ENCODE results near the gene TBCD. TPM values are rescaled to one million over a fixed set of nuclear protein-coding genes. Genes with fewer than 3 reads are reported as not detected.

TBCD gene
- polyA plus RNA-seq, 3 donors = 68.4 to 88.6 (median 83.1) TPM

DNA sequence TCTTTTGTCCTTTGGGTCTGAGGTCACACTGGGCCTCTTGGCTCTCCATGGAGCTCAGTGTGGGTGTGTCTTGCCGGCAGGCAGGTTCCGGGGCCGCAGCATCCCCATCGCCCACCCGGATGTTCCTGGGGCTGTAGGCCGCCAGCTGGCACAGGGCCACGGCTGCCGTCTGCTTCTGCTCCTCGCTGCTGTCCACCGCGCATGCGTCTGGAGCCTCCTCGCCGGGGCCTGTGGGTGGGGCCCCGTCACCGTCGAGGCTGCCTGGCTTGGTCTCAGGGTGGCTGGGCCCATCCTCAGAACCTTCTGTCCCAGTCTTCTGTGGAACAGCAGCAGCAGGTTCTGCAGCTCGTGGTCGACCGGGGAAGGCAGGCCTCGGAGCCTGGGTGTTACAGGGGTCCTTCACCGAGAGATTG lies 78.4 kb downstream of the TBCD start:
- no peak for DNase-seq

DNA sequence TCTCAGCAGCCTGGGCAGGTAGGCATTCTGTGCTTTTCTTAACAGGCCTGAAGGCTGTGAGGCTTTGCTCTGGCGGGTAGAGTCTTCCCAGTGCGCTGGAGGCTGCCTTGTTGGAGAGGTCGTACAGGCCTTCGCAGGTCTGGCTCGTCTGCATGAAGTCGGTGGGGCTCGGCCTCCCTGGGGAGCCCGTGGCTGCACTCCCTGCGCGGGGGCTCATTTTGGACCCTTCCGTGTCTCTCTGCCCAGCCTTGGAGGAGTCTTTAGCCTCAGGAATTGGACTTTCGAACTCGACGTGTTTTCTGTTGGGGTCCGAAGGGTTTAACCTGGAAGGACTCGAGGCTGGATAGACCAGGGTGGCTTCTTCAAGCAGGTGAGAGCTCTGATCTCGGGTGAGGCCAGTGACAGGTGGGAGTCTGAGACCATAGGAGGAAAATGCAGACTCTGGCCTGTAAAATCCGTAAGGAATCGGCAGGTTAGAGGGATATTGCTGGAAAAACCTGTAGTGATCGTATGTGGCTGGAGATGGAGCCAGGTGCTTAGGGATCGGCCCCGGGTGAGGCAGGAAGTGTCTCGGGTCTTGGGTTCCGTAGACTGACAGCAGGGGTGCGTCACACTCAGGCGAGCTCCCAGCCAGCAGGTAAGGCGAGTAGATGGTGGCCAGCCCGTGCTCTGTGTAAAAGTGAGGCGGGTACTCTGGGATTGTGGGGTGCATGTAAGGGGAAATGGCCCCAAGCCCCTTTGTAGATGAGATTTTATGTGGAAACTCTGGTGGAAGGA lies 79.4 kb downstream of the TBCD start:
- no peak for DNase-seq

DNA sequence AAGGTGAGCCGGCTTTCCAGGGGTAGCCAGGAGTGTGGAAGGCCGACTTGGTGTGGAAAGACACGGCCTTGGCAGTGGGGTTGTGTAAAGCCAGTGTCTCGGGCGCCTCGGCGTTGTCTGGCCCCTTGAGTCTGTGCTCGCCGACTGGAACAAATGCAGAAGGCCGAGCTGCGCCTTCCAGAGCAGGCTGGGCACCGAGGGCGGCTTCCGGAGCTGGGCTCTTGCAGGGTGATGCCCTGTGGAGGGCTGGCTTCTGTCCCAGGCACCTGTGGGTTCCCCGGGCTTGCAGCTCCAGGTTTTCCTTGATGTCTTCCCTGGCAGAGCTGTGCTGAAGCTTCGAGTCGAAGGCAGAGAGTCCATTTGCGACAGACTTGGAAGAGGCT lies 79.9 kb downstream of the TBCD start:
- no peak for DNase-seq

DNA sequence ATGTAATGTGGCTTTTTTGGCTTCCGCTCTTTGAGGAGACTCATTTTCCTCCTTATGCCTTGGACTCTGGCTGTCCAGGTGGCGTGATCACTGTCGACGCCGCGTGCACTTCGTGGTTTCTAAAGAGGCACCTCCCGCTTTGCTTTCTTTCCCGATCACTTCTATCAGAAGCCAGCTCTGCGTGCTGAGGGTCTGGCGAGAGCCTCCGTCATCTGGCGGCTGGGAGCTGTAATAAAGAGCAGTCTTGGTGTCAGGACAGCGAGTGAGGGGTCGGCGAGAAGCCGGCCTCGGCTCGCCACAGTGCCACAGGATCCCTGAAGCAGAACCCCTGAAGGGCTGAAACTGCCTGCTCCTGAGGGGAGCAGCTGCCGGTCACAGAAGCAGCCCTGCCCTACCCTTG lies 80.5 kb downstream of the TBCD start:
- DNase-seq = no peak

DNA sequence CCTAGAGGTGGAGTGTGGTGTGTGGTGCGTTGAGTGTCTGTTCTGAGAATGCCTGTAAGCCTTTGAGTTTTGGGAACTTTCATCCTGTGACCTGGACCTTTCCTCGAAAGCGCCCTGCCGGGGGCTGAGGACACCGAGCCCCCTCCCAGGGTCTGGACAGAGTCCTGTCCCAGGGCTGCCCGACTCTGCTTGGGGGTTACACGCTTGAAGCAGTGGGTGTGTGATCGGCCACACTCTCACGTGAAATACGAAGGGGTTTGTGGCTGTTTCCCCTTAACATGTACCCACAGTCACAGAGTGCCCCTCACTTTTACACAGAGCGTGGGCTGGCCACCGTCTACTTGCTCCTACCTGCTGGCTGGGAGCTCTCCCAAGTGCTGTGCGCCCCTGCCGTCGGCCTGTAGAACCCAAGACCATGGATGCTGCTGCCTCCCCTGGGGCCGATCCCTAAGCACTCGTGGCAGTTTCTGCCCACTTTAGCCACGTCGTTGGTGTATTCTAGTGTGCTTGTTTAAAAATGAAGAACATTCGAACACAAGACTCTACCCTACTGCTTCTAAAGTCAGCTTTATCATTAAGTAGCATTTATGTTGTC lies 81.1 kb downstream of the TBCD start:
- DNase-seq = no peak

DNA sequence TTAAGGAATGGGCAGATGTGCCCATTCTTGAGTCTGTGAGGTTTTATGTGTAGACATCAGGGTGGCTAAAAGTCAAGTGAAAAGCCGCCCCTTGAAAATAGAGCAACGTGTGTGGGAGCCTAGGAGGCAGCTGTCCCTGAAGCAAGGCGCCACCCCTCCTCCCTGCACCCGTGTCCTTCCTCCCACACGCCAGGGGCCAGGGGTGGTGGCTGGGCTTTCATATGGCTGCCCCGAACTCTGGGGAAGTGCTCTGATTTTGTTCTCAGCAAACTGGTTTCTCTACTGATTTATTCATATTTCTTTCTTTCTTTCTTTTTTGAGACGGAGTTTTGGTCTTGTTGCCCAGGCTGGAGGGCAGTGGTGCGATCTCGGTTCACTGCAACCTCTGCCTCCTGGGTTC lies 83.3 kb downstream of the TBCD start:
- no peak for DNase-seq

DNA sequence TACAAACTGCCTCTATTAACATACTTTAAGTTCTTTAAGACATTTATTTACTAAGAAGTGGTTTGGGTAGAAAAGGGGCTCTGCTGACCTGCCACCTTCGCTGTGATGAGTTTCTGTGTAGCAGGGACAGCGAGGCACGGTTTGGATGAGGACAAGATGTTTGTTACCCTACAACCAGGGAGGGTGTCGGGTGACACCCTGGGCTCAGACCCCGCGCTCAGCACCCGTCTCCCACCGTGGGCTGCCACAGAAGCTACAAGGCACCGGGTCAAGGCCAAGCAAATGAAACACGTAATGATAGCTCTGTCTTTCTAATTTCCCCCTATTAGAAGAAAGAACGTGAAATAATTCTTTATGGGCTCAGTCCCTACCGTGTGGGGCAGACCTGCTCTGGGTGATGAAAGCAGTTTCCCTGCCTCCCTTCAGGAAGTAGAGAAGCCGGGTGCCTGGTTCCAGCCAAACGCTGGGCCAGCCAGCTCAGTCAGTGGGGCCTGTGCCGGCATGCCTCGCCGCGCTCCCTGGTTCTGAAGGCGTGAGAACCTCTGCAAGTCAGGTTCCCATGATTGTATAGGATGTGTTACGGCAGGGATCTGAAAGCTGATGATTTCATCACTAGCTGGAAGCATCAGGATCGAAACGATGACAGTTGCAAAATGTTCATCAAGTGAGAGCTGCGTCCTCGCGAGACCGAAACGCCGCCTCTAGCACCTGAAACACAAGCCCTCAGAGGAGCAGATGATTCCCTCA lies 84.1 kb downstream of the TBCD start:
- DNase-seq = no peak

DNA sequence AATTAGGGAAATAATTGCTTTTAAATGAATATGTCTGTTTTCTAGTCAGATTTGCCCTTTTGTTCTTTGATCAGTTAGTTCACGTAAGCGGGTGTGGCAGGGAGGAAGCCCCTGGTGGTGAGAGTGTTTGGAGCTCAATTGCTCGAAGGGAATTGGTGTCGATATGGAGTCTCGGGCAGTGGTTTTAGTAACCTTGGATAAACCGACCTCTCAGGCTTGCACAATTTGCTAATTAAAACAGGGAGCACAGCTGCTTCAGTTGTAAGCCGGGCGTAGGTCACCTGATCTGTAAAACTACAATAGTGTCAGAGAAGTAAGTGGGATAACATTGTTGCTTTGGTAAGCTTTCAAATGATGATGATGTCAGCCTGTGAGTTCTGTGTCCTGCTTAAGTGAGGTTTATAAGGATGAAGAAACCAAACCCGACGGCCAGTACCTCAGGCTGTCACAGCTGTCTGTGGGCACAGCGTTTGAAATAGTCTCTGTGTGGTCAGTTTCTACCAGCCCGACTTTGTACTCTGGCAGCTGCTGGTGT lies 85.0 kb downstream of the TBCD start:
- DNase-seq = no peak

DNA sequence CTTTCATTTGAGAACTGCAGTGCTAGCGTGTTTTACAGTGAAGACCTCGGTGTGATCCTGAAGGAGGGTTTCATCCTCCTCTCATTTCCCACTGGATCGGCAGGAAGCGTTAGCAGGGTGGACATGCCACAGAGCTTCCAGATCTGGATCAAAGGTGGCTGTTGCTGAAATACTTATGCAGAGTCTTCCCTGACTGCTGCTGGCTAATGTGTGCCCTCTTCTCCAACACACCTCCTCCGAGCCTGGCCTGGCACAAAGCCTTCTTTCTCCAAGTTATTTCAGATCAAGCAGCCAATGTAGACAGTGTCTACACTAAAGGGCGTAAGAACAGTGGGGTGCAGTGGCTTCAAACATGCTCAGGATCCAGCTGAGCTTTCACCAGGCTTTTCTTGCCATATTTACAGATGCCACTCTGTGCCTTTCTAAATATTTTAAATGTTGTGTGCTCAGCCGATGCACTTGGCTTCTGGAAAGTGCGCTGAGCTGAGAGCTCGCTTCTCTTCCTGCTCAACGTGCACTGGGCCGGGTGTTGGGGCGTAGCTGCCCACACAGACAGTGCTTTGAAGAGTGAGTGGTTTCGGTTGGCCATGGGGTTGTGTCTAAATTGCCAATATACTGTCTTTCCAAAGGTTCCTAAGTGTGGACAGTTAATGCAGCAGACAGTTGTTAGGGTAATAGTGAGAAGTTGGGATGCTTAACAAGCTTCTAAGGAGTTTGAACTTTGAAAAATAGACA lies 85.9 kb downstream of the TBCD start:
- DNase-seq = no peak

DNA sequence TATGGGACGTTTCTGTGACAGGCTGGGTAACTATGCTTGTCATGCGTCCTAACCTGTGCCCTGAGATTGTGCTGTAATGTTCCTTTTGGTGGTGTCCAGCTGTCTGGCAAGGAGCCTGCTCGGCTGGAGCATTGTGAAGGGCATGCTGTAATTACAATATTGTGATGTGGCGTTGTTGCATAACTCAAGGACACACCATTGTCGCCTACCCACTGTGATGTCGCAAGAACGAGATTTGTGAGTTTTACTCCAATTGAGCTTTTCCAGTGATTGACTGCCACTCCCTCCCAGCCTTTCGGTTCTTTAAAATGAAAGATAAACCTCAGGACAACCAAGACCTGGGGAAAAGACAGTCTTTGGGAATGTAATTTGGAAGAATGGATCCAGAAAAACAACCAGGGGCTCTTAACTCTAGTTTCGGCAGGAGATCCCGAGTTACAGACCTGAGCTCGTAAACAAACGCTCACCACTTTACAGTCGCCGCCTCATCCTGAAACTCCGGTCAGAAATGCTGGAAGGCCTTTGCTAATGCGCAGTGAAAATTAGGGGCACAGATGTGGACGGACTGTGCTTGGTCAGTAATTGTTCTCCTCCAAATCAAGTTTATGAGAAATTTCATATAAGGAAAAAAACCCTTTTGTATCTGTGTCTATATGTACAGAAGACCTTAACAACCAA lies 86.7 kb downstream of the TBCD start:
- no peak for DNase-seq

DNA sequence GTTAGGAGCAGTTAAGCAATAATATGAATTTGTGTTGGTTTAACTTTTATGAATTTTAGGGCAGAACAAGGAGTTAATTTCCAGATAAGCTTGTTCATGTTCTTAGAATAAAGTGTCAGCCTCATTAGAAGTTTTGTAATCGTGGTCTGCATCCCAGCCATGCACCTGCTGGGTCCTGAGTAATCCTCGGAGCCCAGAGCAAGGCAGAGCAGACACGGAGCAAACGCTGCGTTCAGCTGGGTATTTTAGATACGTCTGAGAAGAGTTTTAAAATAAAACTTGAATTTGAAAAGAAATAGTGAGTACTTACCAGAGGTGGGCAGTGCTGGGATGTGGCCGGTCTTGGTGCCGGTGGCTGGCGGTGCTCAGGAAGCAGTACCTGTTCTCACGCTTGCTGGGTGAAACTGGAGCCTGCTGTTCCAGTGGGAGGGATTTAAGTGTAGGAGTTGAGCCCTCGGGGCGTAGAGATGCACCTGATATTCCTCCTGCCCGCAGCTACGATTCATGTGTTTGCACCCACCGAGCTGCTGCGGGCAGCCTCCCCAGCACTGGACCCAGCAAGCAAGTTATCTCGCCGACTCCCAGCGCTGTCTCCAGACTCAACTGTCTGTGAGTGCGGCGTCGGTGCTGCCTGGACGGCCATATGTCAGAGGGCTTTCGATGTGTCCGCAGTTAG lies 87.9 kb downstream of the TBCD start, which contains the start of gene ZNF750:
ZNF750 (minus strand) TSS at position 406 of the 676 bp plus-strand sequence. CDS start 7,568 bp downstream, outside the sequence.
- DNase-seq = no peak

DNA sequence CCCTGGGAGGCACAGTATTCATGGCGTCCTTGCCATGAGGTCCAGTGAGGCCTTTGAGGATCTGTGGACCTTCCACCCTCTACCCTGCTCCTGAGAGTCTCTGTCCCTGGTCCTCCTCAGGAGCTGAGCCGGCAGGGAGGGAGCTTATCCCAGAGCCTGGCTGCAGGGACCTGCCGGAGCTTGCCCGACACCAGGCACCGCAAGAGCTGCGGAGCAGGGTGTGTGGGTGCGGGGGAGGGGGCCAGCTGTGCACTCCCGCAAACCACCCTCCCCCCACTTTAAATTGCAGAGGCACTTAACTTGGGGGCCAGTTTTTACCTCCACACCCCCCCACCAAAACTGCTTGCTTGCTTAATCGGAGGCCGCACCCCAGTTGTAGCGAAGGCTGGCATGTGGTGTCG lies 88.6 kb downstream of the TBCD start:
- no peak for DNase-seq

DNA sequence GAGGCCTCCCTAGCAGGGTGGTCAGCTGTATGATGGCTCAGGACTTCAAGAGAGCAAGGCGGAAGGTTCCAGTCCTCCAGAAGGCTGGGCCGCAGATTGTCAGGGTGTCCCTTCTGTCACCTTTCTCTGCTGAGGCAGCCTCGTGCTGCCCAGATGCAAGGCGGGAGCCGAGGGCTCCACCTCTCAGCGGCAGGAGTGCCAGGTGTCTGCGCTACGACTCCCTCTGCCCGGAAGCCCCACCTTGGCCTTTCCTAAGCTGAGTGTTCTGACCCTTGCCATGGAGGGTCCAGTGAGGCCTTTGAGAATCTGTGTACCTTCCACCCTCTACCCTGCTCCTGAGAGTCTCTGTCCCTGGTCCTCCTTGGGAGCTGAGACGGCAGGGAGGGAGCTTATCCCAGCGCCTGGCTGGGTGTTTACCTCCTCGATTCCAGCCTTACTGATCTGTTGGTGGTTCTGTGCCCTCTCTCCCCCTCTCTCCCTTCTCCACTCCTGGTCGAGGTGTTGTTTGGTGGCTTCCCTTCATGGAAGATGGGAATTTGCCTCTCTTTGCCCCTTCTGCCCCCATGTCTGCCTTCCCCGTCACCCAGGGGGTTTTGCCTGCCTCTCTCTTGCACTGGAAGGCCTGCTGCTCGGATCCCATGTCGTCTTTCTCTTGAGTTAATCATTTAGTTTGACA lies 90.2 kb downstream of the TBCD start:
- DNase-seq = no peak

DNA sequence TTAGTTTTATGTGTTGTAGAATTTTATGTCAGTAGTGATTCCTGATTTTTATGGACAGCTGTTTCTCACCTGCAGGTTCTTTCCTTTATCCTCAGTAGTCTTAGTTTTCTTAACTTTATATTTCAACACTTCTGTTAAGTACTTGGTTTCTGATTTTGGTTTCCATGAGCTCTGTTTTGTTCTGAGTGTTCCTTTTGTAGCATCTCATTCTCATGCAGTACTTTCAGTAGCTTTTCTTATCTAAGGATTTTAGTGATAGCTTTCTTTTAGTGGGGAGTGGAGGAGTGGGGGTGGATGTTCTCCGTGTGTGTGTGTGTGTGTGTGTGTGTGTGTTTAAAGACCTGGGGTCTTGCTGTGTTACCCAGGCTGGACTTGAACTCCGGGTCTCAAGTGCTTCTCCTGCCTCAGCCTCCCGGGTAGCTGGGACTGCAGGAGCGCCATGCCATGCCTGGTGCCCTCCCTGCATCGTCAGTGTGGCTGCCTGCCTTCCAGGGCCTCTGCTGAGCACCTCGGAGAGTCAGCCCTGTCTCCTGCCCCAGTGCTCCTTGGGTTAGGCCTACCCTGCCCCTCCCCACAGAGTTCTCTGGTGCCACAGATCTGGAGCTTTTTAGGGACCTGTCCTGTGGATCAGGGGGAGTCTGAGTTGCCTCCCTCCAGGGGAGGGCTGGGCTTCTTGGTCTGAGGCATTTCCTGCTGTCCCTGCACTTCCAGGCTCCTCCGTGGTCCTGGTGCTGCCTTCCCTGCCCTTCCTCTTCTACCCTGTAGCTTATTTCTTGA lies 92.2 kb downstream of the TBCD start:
- no peak for DNase-seq

DNA sequence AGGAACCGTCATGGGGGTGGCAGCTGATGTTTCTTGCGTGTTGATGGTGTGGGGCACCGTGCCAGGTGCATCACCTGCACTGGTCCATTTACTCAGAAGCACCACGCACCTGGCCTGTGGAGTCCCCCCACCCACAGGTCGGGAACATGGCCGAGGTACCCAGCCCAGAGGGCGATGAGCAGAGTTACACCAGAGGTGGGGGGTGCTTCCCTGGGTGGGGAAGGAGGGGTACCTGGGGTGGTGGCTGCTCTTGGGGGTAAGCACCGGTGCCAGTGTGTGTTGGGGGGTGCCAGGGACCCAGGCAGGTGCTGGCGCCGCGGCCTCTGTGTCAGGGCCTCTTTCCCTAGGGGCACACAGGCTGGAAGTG lies 92.9 kb downstream of the TBCD start:
- no peak for DNase-seq

DNA sequence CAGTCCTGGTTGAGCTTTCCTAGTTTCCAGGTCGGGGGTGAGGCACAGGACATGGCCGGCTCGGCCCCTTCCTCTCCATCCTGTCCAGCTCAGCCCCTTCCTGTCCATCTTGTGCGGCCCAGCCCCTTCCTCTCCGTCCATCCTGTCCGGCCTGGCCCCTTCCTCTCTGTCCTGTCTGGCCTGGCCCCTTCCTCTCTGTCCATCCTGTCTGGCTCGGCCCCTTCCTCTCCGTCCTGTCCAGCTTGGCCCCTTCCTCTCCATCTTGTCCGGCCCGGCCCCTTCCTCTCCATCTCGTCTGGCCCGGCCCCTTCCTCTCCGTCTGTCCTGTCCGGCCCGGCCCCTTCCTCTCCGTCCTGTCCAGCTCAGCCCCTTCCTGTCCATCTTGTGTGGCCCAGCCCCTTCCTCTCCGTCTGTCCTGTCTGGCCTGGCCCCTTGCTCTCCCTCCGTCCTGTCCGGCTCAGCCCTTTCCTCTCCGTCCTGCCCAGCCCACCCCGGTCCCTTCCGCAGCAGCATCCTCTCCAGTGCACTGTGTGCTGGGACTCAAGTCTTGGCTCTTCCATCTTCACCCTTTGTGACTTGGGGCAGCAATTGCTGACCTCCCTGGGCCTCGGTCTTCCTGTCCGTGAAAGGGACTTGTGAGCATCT lies 93.4 kb downstream of the TBCD start:
- peak; percentile 40 for DNase-seq

DNA sequence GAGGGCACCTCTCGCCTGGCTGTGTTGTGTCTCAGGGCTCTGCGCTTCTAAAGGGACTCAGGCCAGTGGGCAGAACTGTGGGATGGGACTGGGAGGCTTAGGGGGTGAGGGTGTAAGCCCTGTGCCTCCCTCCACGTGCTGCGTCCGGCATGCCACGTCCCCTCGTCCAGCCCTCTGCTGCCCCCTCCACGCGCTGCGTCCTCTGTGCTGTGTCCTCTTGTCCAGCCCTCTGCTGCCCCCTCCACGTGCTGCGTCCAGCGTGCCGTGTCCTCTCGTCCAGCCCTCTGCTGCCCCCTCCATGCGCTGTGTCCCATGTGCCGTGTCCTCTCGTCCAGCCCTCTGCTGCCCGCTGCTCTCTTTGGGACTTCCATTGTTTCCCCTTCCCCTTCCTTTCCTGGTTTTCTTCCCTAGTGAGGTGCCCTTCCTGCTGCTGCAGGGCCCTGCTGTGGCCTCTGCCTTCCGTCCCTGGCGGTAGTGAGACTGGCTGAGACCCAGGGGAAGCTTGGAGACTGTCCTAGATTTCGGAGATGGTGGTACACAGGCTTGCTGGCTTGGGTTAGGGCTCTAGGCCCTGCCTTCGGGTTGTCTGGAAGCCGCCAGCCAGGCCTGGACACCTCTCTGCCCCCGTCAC lies 94.3 kb downstream of the TBCD start:
- DNase-seq = no peak

DNA sequence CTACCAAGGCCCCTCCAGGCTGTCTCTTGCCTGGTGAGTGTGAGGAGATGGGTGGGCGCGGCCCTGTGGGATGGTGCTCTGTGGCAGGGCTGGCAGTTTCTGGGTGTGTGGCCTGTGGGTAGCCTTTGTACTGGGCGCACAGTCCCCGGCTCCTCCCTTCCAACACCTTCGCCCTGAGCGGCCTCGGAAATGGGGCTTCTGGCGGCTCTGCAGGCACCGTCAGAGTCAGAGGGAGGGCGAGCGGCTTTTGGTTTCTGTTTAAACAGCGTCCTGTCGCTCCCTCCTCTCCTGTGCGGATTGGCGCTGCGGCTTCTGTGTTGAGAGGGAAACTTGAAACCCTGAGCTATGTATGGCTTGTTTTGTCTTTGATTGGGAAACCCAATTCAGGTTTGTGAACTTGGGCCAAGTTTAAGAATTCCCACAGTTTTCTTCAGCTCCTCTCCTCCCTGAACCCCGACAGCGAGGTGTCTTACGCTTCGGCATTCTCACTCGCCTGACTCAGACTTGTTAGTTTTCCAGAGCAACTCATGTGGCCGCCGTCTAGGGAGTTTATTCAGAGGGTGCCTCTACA lies 96.2 kb downstream of the TBCD start:
- DNase-seq = no peak
